ENCODE data around the gene IGFN1. TPM values are rescaled to one million over a fixed set of nuclear protein-coding genes. Genes with fewer than 3 reads are reported as not detected.

Gene IGFN1
- total and polyA plus RNA-seq, 9 of the 15 experiments (the other 6 are each of a cell fraction or from before 2014, with no cell fraction given) = 0.04 TPM; not detected in 8

GRCh38 chr1:201171063-201172036, 19.3 kb upstream of the IGFN1 start (continued):
- TF ChIP-seq ZNF407 (IDR thresholded peaks at IDR 0.05; ENCODE audit: low read depth) = no peak
- peak; percentile 37 for TF ChIP-seq HMGN3 (IDR thresholded peaks at IDR 0.05; ENCODE audit: borderline replicate concordance, extremely low read depth, insufficient read length, low read depth, low read length)
- TF ChIP-seq PHB2 (IDR thresholded peaks at IDR 0.05; ENCODE audit: low read depth) = no peak
- no peak for TF ChIP-seq NR1H2 (CRISPR knock-in tag; IDR thresholded peaks at IDR 0.05)
- TF ChIP-seq FOXK2 (conservative IDR thresholded peaks at IDR 0.05 in 1 of 2, IDR thresholded peaks at IDR 0.05 in 1 of 2; ENCODE audit: low read depth in 2 of 2) = peak in 1 of 2 experiments; percentile 23; a peak in 1 of 4 replicates
- TF ChIP-seq PRMT5 (CRISPR knock-in tag; IDR thresholded peaks at IDR 0.05) = no peak
- TF ChIP-seq MEIS2 (IDR thresholded peaks at IDR 0.05; ENCODE audit: partially characterized antibody) = no peak
- no peak for TF ChIP-seq SIN3A (IDR thresholded peaks at IDR 0.05; ENCODE audit: borderline replicate concordance in 2 of 2, control insufficient read depth in 1 of 2, low read depth in 2 of 2, low read length in 2 of 2)
- TF ChIP-seq STAT6 (CRISPR knock-in tag; IDR thresholded peaks at IDR 0.05) = no peak
- no peak for TF ChIP-seq ZNF324 (CRISPR knock-in tag; IDR thresholded peaks at IDR 0.05)
- TF ChIP-seq BCLAF1 (IDR thresholded peaks at IDR 0.05; ENCODE audit: borderline replicate concordance in 1 of 2, control insufficient read depth in 1 of 2, low read depth in 2 of 2, low read length in 1 of 2) = no peak

All from K562 (cell line).